LNCAP (cell line): ENCODE results near the gene CTSC.

ENCODE experiments used
- CTCF ChIP-seq: fragments of 450-650 bp; IDR thresholded peaks from 2 replicates; pipeline ENCODE4 v1.5.1; 2017; ENCODE audit warnings: mild to moderate bottlenecking

The CTSC gene

GRCh38 chr11:88352139-88352538 lies 14.6 kb upstream of the CTSC start:
- TF ChIP-seq CTCF, result no peak

GRCh38 chr11:88348870-88349269 lies 11.3 kb upstream of the CTSC start:
- no peak for TF ChIP-seq CTCF

GRCh38 chr11:88345949-88346348 lies 8.4 kb upstream of the CTSC start:
- no peak for TF ChIP-seq CTCF

- TF ChIP-seq CTCF, result no peak
Observed at GRCh38 chr11:88345408-88345807, 7.9 kb upstream of the CTSC start.

GRCh38 chr11:88344869-88345268 lies 7.3 kb upstream of the CTSC start:
- no peak for TF ChIP-seq CTCF

GRCh38 chr11:88341522-88342251 lies 4.2 kb upstream of the CTSC start:
- no peak for TF ChIP-seq CTCF

- no peak for TF ChIP-seq CTCF
Observed at GRCh38 chr11:88340366-88340935, 2.9 kb upstream of the CTSC start.
